ENCODE measurements around the gene RFX1.
A peak's percentile ranks its signal among the peaks of the same experiment; 100 is the strongest.
"Not testable (repeated sequence)": the region's sequence is repeated elsewhere in the genome, so short reads cannot be mapped to it uniquely, and the experiment has no call there.

RFX1 gene

GRCh38 chr19:14006085-14006765, at the start of gene RFX1:
RFX1 (minus strand) TSS chr19:14006320; CDS start chr19:13993843, 12,477 bp downstream.
- peak; percentile 91 to 100 (median 99) for DNase-seq

- DNase-seq = no peak
Observed at GRCh38 chr19:14055396-14055795, 49.3 kb upstream of the RFX1 start.

GRCh38 chr19:14054721-14055120, 48.6 kb upstream of the RFX1 start:
- no peak for DNase-seq

GRCh38 chr19:14054099-14054498, 48.0 kb upstream of the RFX1 start:
- no peak for DNase-seq

- DNase-seq = no peak
Observed at GRCh38 chr19:14053500-14053899, 47.4 kb upstream of the RFX1 start.

- no peak for DNase-seq
Observed at GRCh38 chr19:14053032-14053431, 46.9 kb upstream of the RFX1 start.

- DNase-seq = no peak
Observed at GRCh38 chr19:14052470-14052869, 46.4 kb upstream of the RFX1 start.

GRCh38 chr19:14051980-14052379, 45.9 kb upstream of the RFX1 start:
- no peak for DNase-seq

GRCh38 chr19:14050961-14051360, 44.8 kb upstream of the RFX1 start:
- DNase-seq = not testable (repeated sequence)

- no peak for DNase-seq
Observed at GRCh38 chr19:14050512-14050911, 44.4 kb upstream of the RFX1 start.

- peak in 8 of 51 donors; percentile 1 to 29 (median 4) for DNase-seq
Observed at GRCh38 chr19:14048443-14049153, 42.5 kb upstream of the RFX1 start.

GRCh38 chr19:14047866-14048265, 41.7 kb upstream of the RFX1 start:
- DNase-seq = not testable (repeated sequence)

GRCh38 chr19:14042659-14043608, 36.8 kb upstream of the RFX1 start:
- peak in 19 of 51 donors; percentile 2 to 43 (median 9) for DNase-seq

GRCh38 chr19:14039181-14039580, 33.1 kb upstream of the RFX1 start:
- DNase-seq = no peak

- DNase-seq = no peak
Observed at GRCh38 chr19:14035706-14036105, 29.6 kb upstream of the RFX1 start.

- not testable (repeated sequence) for DNase-seq
Observed at GRCh38 chr19:14035159-14035558, 29.0 kb upstream of the RFX1 start.

GRCh38 chr19:14033946-14034345, 27.8 kb upstream of the RFX1 start:
- no peak for DNase-seq

GRCh38 chr19:14031719-14032480, 25.8 kb upstream of the RFX1 start, which contains the start of gene IL27RA:
IL27RA (plus strand) TSS chr19:14031762; CDS start chr19:14031873, 111 bp downstream.
- peak in 25 of 51 donors; percentile 8 to 67 (median 26) for DNase-seq

- DNase-seq = no peak
Observed at GRCh38 chr19:14030997-14031718, 25.0 kb upstream of the RFX1 start.

- no peak for DNase-seq
Observed at GRCh38 chr19:14028901-14029300, 22.8 kb upstream of the RFX1 start.
